Progenitor cell of endocrine pancreas (in vitro differentiated cells): ENCODE results near the gene CLN5. TPM values are rescaled to one million over a fixed set of nuclear protein-coding genes. Genes with fewer than 3 reads are reported as not detected.

ENCODE experiments used
- DNase-seq: peaks from one replicate; pipeline ENCODE4 v3.0.0; 2021; ENCODE audit warnings: low spot score; ENCODE audit not compliant: unreplicated experiment
- H3K27ac Mint-ChIP-seq: 2 replicates; pipeline ENCODE4 v1.8.0; 2021; ENCODE audit warnings: mild to moderate bottlenecking, moderate library complexity, mixed read lengths
- H3K27me3 Mint-ChIP-seq: 2 replicates; pipeline ENCODE4 v1.8.0; 2021; ENCODE audit warnings: mixed read lengths
- H3K36me3 Mint-ChIP-seq: 2 replicates; pipeline ENCODE4 v1.8.0; 2022; ENCODE audit warnings: mixed read lengths; ENCODE audit not compliant: insufficient read depth
- H3K4me1 Mint-ChIP-seq: 2 replicates; pipeline ENCODE4 v1.8.0; 2021; ENCODE audit warnings: low read depth, mixed read lengths
- H3K4me3 Mint-ChIP-seq: 2 replicates; pipeline ENCODE4 v1.8.0; 2021; ENCODE audit warnings: low read depth, mild to moderate bottlenecking, moderate library complexity, mixed read lengths
- H3K9me3 Mint-ChIP-seq: 2 replicates; pipeline ENCODE4 v1.8.0; 2021; ENCODE audit warnings: low read depth, mixed read lengths
- total RNA-seq: library from RNA; stranded (reverse); gene quantifications from 2 replicates; pipeline ENCODE4 v1.2.1, GENCODE V29; 2021
- TF ChIP-seq, protein P1 (sequence below): fragments of 200-600 bp; sonication (generic); IDR thresholded peaks from one replicate; pipeline ENCODE4 v1.5.0; 2021; ENCODE audit warnings: antibody characterized with exemption, mild to moderate bottlenecking; ENCODE audit not compliant: unreplicated experiment

The CLN5 gene
- total RNA-seq, 1 donor from 2014 or later = 21.4 TPM

GRCh38 chr13:77047649-77048343 lies 55.9 kb downstream of the CLN5 start:
- H3K4me3 Mint-ChIP-seq = no peak overlapping the region
- no peaks in the 10 kb centered on the region for H3K27me3 Mint-ChIP-seq
- DNase-seq = no peak
- H3K4me1 Mint-ChIP-seq = no peaks in the 10 kb centered on the region
- TF ChIP-seq, protein P1, sequence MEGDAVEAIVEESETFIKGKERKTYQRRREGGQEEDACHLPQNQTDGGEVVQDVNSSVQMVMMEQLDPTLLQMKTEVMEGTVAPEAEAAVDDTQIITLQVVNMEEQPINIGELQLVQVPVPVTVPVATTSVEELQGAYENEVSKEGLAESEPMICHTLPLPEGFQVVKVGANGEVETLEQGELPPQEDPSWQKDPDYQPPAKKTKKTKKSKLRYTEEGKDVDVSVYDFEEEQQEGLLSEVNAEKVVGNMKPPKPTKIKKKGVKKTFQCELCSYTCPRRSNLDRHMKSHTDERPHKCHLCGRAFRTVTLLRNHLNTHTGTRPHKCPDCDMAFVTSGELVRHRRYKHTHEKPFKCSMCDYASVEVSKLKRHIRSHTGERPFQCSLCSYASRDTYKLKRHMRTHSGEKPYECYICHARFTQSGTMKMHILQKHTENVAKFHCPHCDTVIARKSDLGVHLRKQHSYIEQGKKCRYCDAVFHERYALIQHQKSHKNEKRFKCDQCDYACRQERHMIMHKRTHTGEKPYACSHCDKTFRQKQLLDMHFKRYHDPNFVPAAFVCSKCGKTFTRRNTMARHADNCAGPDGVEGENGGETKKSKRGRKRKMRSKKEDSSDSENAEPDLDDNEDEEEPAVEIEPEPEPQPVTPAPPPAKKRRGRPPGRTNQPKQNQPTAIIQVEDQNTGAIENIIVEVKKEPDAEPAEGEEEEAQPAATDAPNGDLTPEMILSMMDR = no peak
- H3K36me3 Mint-ChIP-seq = peaks cover 25% of the 10 kb centered on the region
- H3K9me3 Mint-ChIP-seq = no peaks in the 10 kb centered on the region
- no peak overlapping the region for H3K27ac Mint-ChIP-seq

- Mint-ChIP-seq H3K9me3 (no peaks in the 10 kb centered on the region), H3K4me1 (peaks cover 1% of the 10 kb centered on the region), H3K27me3 (no peaks in the 10 kb centered on the region), H3K36me3 (peaks cover 26% of the 10 kb centered on the region), H3K4me3 (no peak overlapping the region), H3K27ac (no peak overlapping the region)
- TF ChIP-seq, protein P1 = no peak
- DNase-seq = no peak
Observed at GRCh38 chr13:77048681-77049080, 56.8 kb downstream of the CLN5 start.

- no peaks in the 10 kb centered on the region for H3K27me3 Mint-ChIP-seq
- H3K4me1 Mint-ChIP-seq = peaks cover 19% of the 10 kb centered on the region
- TF ChIP-seq, protein P1 = no peak
- peaks cover 41% of the 10 kb centered on the region for H3K36me3 Mint-ChIP-seq
- no peak overlapping the region for H3K27ac Mint-ChIP-seq
- H3K4me3 Mint-ChIP-seq = no peak overlapping the region
- no peak for DNase-seq
- no peaks in the 10 kb centered on the region for H3K9me3 Mint-ChIP-seq
Observed at GRCh38 chr13:77053192-77053591, 61.3 kb downstream of the CLN5 start.

Other genes with a start within 250 kb of the CLN5 start
- 46.2 and 46.6 TPM in 2 replicates for gene KCTD12, start 105.7 kb upstream of the CLN5 start, total RNA-seq
- gene ACOD1, start 43.6 kb upstream of the CLN5 start, total RNA-seq = not detected in 2 replicates
- 18.0 and 21.8 TPM in 2 replicates for gene FBXL3, start 35.1 kb downstream of the CLN5 start, total RNA-seq